Keratinocyte (primary cell): ENCODE measurements around the gene OLIG1. TPM values are rescaled to one million over a fixed set of nuclear protein-coding genes. Genes with fewer than 3 reads are reported as not detected.
A peak's percentile ranks its signal among the peaks of the same experiment; 100 is the strongest.

Source experiments
- DNase-seq: peaks from one replicate; pipeline ENCODE4 v3.0.0-alpha.2; 2011; ENCODE audit warnings: low read depth, missing footprints, low spot score
- FAIRE-seq: peaks from 2 replicates; lab custom pipeline; 2011; peaks lifted over from hg19 to GRCh38; lab: Jason Lieb, UNC
- H2AFZ ChIP-seq: 2 replicates; pipeline ENCODE4 v1.6.0; 2012; ENCODE audit warnings: low read length, control low read depth, inconsistent platforms; ENCODE audit not compliant: control insufficient read depth
- H3K27ac ChIP-seq: 2 replicates; pipeline ENCODE4 v1.5.1; 2011; ENCODE audit warnings: low read length; ENCODE audit not compliant: control insufficient read depth, insufficient read depth
- H3K27me3 ChIP-seq: 3 replicates; pipeline ENCODE4 v1.6.0; 2011; ENCODE audit warnings: low read length; ENCODE audit not compliant: control insufficient read depth, insufficient read depth; ENCODE audit errors: extremely low read depth
- H3K36me3 ChIP-seq, 2 experiments: 2 replicates in 1 of 2; 3 replicates in 1 of 2; pipeline ENCODE4 v1.5.1; 2011; ENCODE audit warnings: low read length in 2 of 2, mild to moderate bottlenecking in 1 of 2; ENCODE audit not compliant: control insufficient read depth in 2 of 2, insufficient read depth in 2 of 2; ENCODE audit errors: extremely low read depth in 1 of 2
- H3K4me1 ChIP-seq: 3 replicates; pipeline ENCODE4 v1.5.1; 2011; ENCODE audit warnings: low read length; ENCODE audit not compliant: control insufficient read depth, insufficient read depth; ENCODE audit errors: extremely low read depth
- H3K4me2 ChIP-seq: 3 replicates; pipeline ENCODE4 v1.6.0; 2011; ENCODE audit warnings: low read depth, low read length; ENCODE audit not compliant: control insufficient read depth, insufficient read depth; ENCODE audit errors: extremely low read depth
- H3K4me3 ChIP-seq, 3 experiments: fragments of 200-600 bp in 1 of 3; sonication (generic) in 1 of 3; 2 replicates in 2 of 3; 3 replicates in 1 of 3; pipeline ENCODE4 v1.5.1; 2011 to 2016; ENCODE audit warnings: low read length in 3 of 3, mild to moderate bottlenecking in 3 of 3, control low read depth in 2 of 3, inconsistent platforms in 1 of 3, low read depth in 1 of 3, mixed read lengths in 1 of 3, mixed run types in 1 of 3, moderate library complexity in 1 of 3; ENCODE audit not compliant: control insufficient read depth in 2 of 3, insufficient read depth in 2 of 3; ENCODE audit errors: extremely low read depth in 1 of 3
- H3K79me2 ChIP-seq: 2 replicates; pipeline ENCODE4 v1.6.0; 2012; ENCODE audit warnings: low read length; ENCODE audit not compliant: control insufficient read depth, insufficient read depth
- H3K9ac ChIP-seq: 3 replicates; pipeline ENCODE4 v1.6.0; 2011; ENCODE audit warnings: low read length; ENCODE audit not compliant: control insufficient read depth, insufficient read depth; ENCODE audit errors: extremely low read depth
- H3K9me1 ChIP-seq: 3 replicates; pipeline ENCODE4 v1.6.0; 2011; ENCODE audit warnings: low read length; ENCODE audit not compliant: control insufficient read depth, insufficient read depth; ENCODE audit errors: extremely low read depth
- H3K9me3 ChIP-seq: 2 replicates; pipeline ENCODE4 v1.5.1; 2012; ENCODE audit warnings: low read depth, low read length; ENCODE audit not compliant: control insufficient read depth
- H4K20me1 ChIP-seq: 3 replicates; pipeline ENCODE4 v1.6.0; 2011; ENCODE audit warnings: low read length; ENCODE audit not compliant: control insufficient read depth, insufficient read depth; ENCODE audit errors: extremely low read depth
- EZH2 ChIP-seq: IDR thresholded peaks from one replicate; pipeline ENCODE4 v1.6.1; 2012; ENCODE audit warnings: inconsistent platforms, mild to moderate bottlenecking, low read length, moderate library complexity
- dilution Hi-C: fragments of 300-500 bp; cut with MboI; formaldehyde crosslinking; loops from one replicate; pipeline ENCODE4 v1.7.0; 2020; ENCODE audit warnings: low sequenced_read_pairs; ENCODE audit not compliant: extremely low pct_ligation_motif_present
- polyA plus RNA-seq, 5 experiments: library from polyadenylated mRNA; depleted of rRNA in 3 of 5; stranded (reverse) in 3 of 5; stranded (forward) in 1 of 5; unstranded in 1 of 5; fragments of >200 nt; gene quantifications; 1 replicate in 1 of 5; 2 replicates in 3 of 5; 3 replicates in 1 of 5; pipeline versions ENCODE4 v1.2.1 to v1.2.3, GENCODE V29; 2011 to 2012; ENCODE audit warnings: missing spikeins in 2 of 5, low read depth in 1 of 5, low replicate concordance in 1 of 5
- TF ChIP-seq, protein P1 (sequence below), 3 experiments: IDR thresholded peaks in 1 of 3; conservative IDR thresholded peaks in 1 of 3; optimal IDR thresholded peaks in 1 of 3; 2 replicates in 2 of 3; 3 replicates in 1 of 3; pipeline versions ENCODE3 to v1.5.1; 2011; ENCODE audit warnings: low read length in 3 of 3, mild to moderate bottlenecking in 3 of 3, moderate library complexity in 2 of 3, control low read depth in 1 of 3, inconsistent platforms in 1 of 3; ENCODE audit not compliant: insufficient read depth in 2 of 3; ENCODE audit errors: extremely low read depth in 1 of 3

The OLIG1 gene
- polyA plus RNA-seq, 1 donor (not counting 4 experiments of a cell fraction or from before 2014, with no cell fraction given) = not detected

DNA sequence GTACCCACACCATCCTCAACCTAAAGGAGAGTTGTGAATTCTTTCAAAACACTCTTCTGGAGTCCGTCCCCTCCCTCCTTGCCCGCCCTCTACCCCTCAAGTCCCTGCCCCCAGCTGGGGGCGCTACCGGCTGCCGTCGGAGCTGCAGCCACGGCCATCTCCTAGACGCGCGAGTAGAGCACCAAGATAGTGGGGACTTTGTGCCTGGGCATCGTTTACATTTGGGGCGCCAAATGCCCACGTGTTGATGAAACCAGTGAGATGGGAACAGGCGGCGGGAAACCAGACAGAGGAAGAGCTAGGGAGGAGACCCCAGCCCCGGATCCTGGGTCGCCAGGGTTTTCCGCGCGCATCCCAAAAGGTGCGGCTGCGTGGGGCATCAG lies 44.8 kb upstream of the OLIG1 start:
- H3K9me1 ChIP-seq = no peaks in the 10 kb centered on the region
- no peak overlapping the region for H2AFZ ChIP-seq
- DNase-seq (no peak), FAIRE-seq (no peak)
- TF ChIP-seq, protein P1, sequence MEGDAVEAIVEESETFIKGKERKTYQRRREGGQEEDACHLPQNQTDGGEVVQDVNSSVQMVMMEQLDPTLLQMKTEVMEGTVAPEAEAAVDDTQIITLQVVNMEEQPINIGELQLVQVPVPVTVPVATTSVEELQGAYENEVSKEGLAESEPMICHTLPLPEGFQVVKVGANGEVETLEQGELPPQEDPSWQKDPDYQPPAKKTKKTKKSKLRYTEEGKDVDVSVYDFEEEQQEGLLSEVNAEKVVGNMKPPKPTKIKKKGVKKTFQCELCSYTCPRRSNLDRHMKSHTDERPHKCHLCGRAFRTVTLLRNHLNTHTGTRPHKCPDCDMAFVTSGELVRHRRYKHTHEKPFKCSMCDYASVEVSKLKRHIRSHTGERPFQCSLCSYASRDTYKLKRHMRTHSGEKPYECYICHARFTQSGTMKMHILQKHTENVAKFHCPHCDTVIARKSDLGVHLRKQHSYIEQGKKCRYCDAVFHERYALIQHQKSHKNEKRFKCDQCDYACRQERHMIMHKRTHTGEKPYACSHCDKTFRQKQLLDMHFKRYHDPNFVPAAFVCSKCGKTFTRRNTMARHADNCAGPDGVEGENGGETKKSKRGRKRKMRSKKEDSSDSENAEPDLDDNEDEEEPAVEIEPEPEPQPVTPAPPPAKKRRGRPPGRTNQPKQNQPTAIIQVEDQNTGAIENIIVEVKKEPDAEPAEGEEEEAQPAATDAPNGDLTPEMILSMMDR (optimal IDR thresholded peaks at IDR 0.05 in 1 of 3, IDR thresholded peaks at IDR 0.05 in 1 of 3, conservative IDR thresholded peaks at IDR 0.05 in 1 of 3; ENCODE audit: extremely low read depth in 1 of 3, insufficient read depth in 2 of 3, low read length in 3 of 3) = no peak
- TF ChIP-seq EZH2 = no peak
- dilution Hi-C loops = no loop called here
- no peaks in the 10 kb centered on the region for H3K9me3 ChIP-seq
- peaks cover 6% of the 10 kb centered on the region for H4K20me1 ChIP-seq
- H3K4me1 ChIP-seq = no peaks in the 10 kb centered on the region
- no peak overlapping the region for H3K4me2 ChIP-seq
- H3K9ac ChIP-seq = no peak overlapping the region
- H3K27me3 ChIP-seq = peaks cover 99% of the 10 kb centered on the region
- H3K27ac ChIP-seq = no peak overlapping the region
- no peak overlapping the region for H3K4me3 ChIP-seq
- no peaks in the 10 kb centered on the region for H3K36me3 ChIP-seq
- no peaks in the 10 kb centered on the region for H3K79me2 ChIP-seq

DNA sequence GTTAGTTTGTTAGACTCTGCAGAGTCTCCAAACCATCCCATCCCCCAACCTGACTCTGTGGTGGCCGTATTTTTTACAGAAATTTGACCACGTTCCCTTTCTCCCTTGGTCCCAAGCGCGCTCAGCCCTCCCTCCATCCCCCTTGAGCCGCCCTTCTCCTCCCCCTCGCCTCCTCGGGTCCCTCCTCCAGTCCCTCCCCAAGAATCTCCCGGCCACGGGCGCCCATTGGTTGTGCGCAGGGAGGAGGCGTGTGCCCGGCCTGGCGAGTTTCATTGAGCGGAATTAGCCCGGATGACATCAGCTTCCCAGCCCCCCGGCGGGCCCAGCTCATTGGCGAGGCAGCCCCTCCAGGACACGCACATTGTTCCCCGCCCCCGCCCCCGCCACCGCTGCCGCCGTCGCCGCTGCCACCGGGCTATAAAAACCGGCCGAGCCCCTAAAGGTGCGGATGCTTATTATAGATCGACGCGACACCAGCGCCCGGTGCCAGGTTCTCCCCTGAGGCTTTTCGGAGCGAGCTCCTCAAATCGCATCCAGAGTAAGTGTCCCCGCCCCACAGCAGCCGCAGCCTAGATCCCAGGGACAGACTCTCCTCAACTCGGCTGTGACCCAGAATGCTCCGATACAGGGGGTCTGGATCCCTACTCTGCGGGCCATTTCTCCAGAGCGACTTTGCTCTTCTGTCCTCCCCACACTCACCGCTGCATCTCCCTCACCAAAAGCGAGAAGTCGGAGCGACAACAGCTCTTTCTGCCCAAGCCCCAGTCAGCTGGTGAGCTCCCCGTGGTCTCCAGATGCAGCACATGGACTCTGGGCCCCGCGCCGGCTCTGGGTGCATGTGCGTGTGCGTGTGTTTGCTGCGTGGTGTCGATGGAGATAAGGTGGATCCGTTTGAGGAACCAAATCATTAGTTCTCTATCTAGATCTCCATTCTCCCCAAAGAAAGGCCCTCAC lies 44.2 kb upstream of the OLIG1 start, which contains the start of gene OLIG2:
OLIG2 (plus strand) TSS at position 447 of the 954 bp plus-strand sequence. CDS start 928 bp downstream, outside the sequence.
- dilution Hi-C loops = no loop called here
- H3K9me1 ChIP-seq = no peaks in the 10 kb centered on the region
- H3K4me3 ChIP-seq = no peak within 1 kb of the TSS
- H3K4me1 ChIP-seq = no peaks in the 10 kb centered on the region
- no peaks in the 10 kb centered on the region for H3K9me3 ChIP-seq
- H2AFZ ChIP-seq = no peak within 1 kb of the TSS
- H3K9ac ChIP-seq = no peak within 1 kb of the TSS
- H3K27ac ChIP-seq = no peak within 1 kb of the TSS
- H4K20me1 ChIP-seq = peaks cover 6% of the 10 kb centered on the region
- TF ChIP-seq, protein P1 (optimal IDR thresholded peaks at IDR 0.05 in 1 of 3, IDR thresholded peaks at IDR 0.05 in 1 of 3, conservative IDR thresholded peaks at IDR 0.05 in 1 of 3; ENCODE audit: extremely low read depth in 1 of 3, insufficient read depth in 2 of 3, low read length in 3 of 3) = no peak
- TF ChIP-seq EZH2 = peak; percentile 93
- no peaks in the 10 kb centered on the region for H3K36me3 ChIP-seq
- peaks cover 100% of the 10 kb centered on the region for H3K27me3 ChIP-seq
- DNase-seq (no peak), FAIRE-seq (no peak)
- H3K4me2 ChIP-seq = no peak within 1 kb of the TSS
- H3K79me2 ChIP-seq = no peaks in the 10 kb centered on the region
